Measurements from ENCODE around the gene PMPCB.
"Not testable (repeated sequence)": the region's sequence is repeated elsewhere in the genome, so short reads cannot be mapped to it uniquely, and the experiment has no call there.

Gene PMPCB

GRCh38 chr7:103296901-103297836 lies at the start of gene PMPCB:
TSS of gene PMPCB (plus strand) at chr7:103297435. CDS start at chr7:103297460, 25 bp downstream.
- DNase-seq = peak; percentile 75

- not testable (repeated sequence) for DNase-seq
Measured at GRCh38 chr7:103253699-103254506, 43.3 kb upstream of the PMPCB start.

- DNase-seq = not testable (repeated sequence)
Measured at GRCh38 chr7:103264054-103264453, 33.2 kb upstream of the PMPCB start.

GRCh38 chr7:103266229-103266628 lies 31.0 kb upstream of the PMPCB start:
- DNase-seq = not testable (repeated sequence)

GRCh38 chr7:103273374-103273773 lies 23.9 kb upstream of the PMPCB start:
- not testable (repeated sequence) for DNase-seq

GRCh38 chr7:103274867-103275266 lies 22.4 kb upstream of the PMPCB start:
- not testable (repeated sequence) for DNase-seq

- not testable (repeated sequence) for DNase-seq
Measured at GRCh38 chr7:103278195-103278594, 19.0 kb upstream of the PMPCB start.

GRCh38 chr7:103279636-103279962 lies 17.6 kb upstream of the PMPCB start:
- DNase-seq = peak; percentile 6

- peak; percentile 68 for DNase-seq
Measured at GRCh38 chr7:103279963-103280802, 17.1 kb upstream of the PMPCB start.

GRCh38 chr7:103280803-103281155 lies 16.5 kb upstream of the PMPCB start:
- not testable (repeated sequence) for DNase-seq

- DNase-seq = not testable (repeated sequence)
Measured at GRCh38 chr7:103282802-103283427, 14.3 kb upstream of the PMPCB start.

GRCh38 chr7:103292122-103292521 lies 5.1 kb upstream of the PMPCB start:
- DNase-seq = no peak

- no peak for DNase-seq
Measured at GRCh38 chr7:103293526-103293925, 3.7 kb upstream of the PMPCB start.

GRCh38 chr7:103297837-103298179 lies 573 bp downstream of the PMPCB start:
- DNase-seq = no peak

GRCh38 chr7:103299660-103300059 lies 2.4 kb downstream of the PMPCB start:
- DNase-seq = no peak

GRCh38 chr7:103301441-103301840 lies 4.2 kb downstream of the PMPCB start:
- no peak for DNase-seq

- no peak for DNase-seq
Measured at GRCh38 chr7:103307503-103308231, 10.4 kb downstream of the PMPCB start.

GRCh38 chr7:103314852-103315251 lies 17.6 kb downstream of the PMPCB start:
- no peak for DNase-seq

- no peak for DNase-seq
Measured at GRCh38 chr7:103316380-103316941, 19.2 kb downstream of the PMPCB start.

GRCh38 chr7:103317009-103317408 lies 19.8 kb downstream of the PMPCB start:
- DNase-seq = no peak

GRCh38 chr7:103325744-103326143 lies 28.5 kb downstream of the PMPCB start:
- no peak for DNase-seq
